NCI-H2107 treated with DMSO at 0.1 percent for 48 hours (cell line): ENCODE measurements around the gene CCNA1.

ENCODE experiments used
- DNase-seq: peaks from one replicate; lab custom pipeline; 2025; ENCODE audit not compliant: unreplicated experiment; lab: John Stamatoyannopoulos, UW

The CCNA1 gene

GRCh38 chr13:36432106-36432544, at the start of gene CCNA1:
CCNA1 (plus strand) TSS chr13:36432495; CDS start chr13:36433057, 562 bp downstream.
- no peak for DNase-seq

- DNase-seq, result no peak
Observed at GRCh38 chr13:36385489-36385888, 46.8 kb upstream of the CCNA1 start.

GRCh38 chr13:36395280-36395679, 37.0 kb upstream of the CCNA1 start:
- no peak for DNase-seq

- no peak for DNase-seq
Observed at GRCh38 chr13:36405151-36405550, 27.1 kb upstream of the CCNA1 start.

- DNase-seq, result no peak
Observed at GRCh38 chr13:36412736-36413135, 19.6 kb upstream of the CCNA1 start.

DNA sequence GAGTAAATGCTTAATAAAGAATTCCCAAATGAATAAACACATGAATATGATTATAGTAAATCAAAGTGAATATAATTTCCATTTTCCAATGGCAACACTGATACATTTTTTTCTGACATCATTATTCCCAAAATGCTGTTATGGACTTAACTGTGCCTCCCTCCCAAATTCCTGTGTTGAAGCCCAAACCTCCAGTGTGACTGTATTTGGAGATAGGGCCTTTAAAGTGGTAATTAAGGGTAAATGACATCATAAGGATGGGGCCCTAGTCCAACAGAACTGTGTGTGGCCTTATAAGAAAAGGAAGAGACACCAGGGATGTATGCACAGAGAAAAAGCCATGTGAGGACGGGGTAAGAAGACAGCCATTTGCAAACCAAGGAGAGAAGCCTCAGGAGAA, 19.1 kb upstream of the CCNA1 start:
- no peak for DNase-seq

- no peak for DNase-seq
Observed at GRCh38 chr13:36414461-36414860, 17.8 kb upstream of the CCNA1 start.

GRCh38 chr13:36417331-36417730, 15.0 kb upstream of the CCNA1 start:
- no peak for DNase-seq

DNA sequence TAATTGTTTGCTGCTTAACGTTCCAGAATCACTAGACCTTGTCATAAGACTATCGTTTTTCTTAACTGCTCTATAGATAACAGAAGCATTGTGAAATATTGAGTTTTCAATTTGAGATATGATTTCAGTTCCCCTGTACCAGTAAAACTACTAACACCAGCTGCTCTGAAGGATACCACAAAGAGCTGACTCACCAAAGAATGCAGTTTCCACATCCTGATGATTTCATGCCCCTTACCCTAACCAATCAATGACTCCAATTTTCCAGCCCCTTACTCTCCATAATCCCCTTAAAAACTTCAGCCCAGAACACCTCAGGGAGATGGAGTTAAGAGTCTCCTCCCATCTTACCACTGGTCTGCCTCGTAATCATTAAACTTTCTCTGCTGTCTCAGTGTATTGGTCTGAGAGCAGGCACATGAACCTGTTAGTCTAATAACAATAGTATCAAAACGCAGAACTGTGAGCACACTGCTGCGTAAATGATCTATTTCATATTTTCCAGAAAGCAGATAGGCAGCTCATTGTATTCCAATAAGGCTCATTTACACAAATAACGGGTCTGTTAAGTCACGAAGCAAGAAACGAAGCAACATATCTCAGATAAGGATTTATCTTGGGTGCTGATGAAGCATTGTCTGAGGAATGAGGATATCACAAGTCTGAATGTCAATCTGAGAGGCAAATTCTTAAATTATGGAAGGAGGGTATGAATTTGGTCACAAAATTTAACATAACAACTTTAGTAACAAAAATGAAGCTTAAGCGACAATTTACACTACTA, 14.1 kb upstream of the CCNA1 start:
- DNase-seq, result no peak

GRCh38 chr13:36420437-36420891, 11.8 kb upstream of the CCNA1 start:
- DNase-seq, result peak; percentile 50

- DNase-seq, result no peak
Observed at GRCh38 chr13:36421447-36421846, 10.8 kb upstream of the CCNA1 start.

GRCh38 chr13:36428086-36428485, 4.2 kb upstream of the CCNA1 start:
- no peak for DNase-seq

DNA sequence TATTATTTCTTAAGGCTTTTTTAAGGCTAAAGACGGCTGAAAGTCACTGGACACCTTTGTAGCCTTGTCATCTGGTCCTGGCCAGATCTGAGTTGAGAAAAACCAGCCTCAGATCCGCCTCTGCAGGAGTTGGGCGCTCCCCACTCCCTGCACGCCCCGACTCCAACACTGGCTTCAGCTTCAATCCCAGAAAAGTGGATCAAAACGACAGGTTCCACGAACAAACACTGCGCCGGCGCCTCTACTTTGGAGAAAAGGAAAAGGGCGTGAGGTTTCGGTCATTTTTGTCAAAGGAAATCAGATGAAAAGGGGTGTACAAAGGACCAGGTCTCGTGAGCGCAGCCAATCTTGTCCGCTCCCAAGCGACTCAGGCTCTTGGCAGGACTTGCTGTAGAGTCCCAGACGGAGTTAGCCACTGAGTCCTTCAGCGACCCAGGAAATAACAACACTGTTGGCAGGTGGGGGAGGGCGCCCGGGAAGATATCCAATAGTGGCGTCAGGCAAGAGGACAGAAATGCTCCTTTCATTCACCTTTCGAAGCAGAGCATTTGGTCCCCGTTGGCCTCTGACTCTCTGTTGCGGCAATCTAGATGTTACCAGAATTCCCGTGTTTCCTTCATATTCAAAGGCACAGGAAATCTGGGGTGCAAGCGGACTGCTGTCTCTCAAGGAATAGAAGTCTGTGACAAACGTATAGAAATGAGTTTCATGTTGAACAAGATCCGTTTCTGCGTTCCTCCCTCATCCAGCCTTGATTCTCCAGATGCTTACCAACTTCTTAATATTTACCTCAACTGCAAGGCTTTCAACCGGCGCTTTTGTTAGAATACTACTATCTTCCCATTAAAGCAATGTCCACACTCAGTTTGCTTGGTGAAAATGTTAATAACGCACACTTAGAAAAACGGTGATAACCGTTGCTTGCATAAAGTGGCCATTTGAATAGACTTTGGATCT, 1.8 kb upstream of the CCNA1 start:
- DNase-seq, result no peak

- no peak for DNase-seq
Observed at GRCh38 chr13:36431204-36432105, 840 bp upstream of the CCNA1 start.

DNA sequence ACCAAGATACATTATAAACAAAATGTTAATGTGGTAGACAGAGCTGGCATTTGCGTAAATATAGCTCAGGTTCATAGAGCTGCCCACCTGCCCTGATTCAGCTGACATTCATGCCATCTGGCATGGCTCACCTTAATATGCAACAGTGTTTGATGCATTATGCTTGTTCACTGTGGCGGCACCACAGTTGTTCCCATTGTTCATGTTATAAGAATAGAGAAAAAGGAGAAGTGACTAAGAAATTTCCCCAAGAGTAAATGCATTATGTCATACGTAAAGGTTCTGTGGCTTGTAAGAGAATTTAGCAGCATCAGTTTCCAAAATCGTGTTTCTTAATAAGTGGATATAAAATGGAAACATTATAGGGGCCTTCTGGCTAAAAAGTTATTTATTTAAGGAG, 4.5 kb downstream of the CCNA1 start:
- no peak for DNase-seq

GRCh38 chr13:36438594-36439483, 6.5 kb downstream of the CCNA1 start:
- DNase-seq, result no peak

GRCh38 chr13:36445278-36445677, 13.0 kb downstream of the CCNA1 start:
- no peak for DNase-seq

DNA sequence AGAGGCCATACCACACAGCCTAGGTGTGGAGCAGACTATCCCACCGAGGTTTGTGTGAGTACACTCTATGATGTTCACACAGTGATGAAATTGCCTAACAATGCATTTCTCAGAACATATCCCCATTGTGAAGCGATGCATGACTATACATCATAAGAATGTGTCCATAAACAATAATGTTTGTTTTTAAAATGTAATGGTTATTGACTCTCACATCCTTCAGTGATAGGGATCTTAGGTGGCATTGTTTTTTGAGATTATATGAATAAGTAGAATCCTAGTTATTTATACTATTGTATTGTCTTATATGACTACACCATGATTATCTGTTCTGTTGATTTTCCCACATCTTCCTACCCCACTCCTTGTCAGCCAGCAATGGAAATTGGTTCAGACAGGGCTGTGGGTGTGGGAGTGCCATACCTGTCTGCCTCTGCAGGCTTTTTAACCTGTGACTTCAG, 13.6 kb downstream of the CCNA1 start:
- no peak for DNase-seq

GRCh38 chr13:36447501-36447900, 15.2 kb downstream of the CCNA1 start:
- no peak for DNase-seq

GRCh38 chr13:36450534-36450933, 18.2 kb downstream of the CCNA1 start:
- DNase-seq, result no peak
